PC-3 (cell line): ENCODE data around the gene PPP1R14C. TPM values are rescaled to one million over a fixed set of nuclear protein-coding genes. Genes with fewer than 3 reads are reported as not detected.

Experiments used
- ATAC-seq: fragments of 200-7000 bp; cut with Tn5 transposase; 2 replicates; pipeline ENCODE4 v1.9.1; 2020; ENCODE audit warnings: mild to moderate bottlenecking, moderate library complexity
- BruUV-seq: library from RNA; stranded (reverse); fragments of 400-500 nt; replicated peaks from 2 replicates; lab custom pipeline; 2021; lab: Mats Ljungman, UMichigan
- CTCF ChIA-PET: fragments of 300-600 bp; sonication (Branson Sonifier 250); formaldehyde crosslinking; loops from one replicate; lab custom pipeline; 2022; ENCODE audit warnings: antibody characterized with exemption; lab: Charles Lee
- POLR2A ChIA-PET: fragments of 300-600 bp; sonication (Branson Sonifier 250); formaldehyde crosslinking; loops from one replicate; lab custom pipeline; 2022; ENCODE audit warnings: antibody characterized with exemption; ENCODE audit not compliant: unreplicated experiment; lab: Charles Lee
- DNase-seq: peaks from one replicate; pipeline ENCODE4 v3.0.0-alpha.2; 2015
- H2AFZ ChIP-seq: fragments of 300-600 bp; sonication (generic); 2 replicates; pipeline ENCODE4 v1.6.0; 2016; ENCODE audit warnings: antibody characterized with exemption, low read length
- H3F3A ChIP-seq: fragments of 300-600 bp; sonication (generic); one replicate; pipeline ENCODE4 v1.6.0; 2017; ENCODE audit warnings: antibody characterized with exemption, low read length, control low read depth, mild to moderate bottlenecking; ENCODE audit not compliant: unreplicated experiment
- H3K27ac ChIP-seq: fragments of 300-600 bp; sonication (generic); 2 replicates; pipeline ENCODE4 v1.5.1; 2016; ENCODE audit warnings: mild to moderate bottlenecking, low read length
- H3K27me3 ChIP-seq: fragments of 300-600 bp; sonication (generic); 2 replicates; pipeline ENCODE4 v1.6.1; 2016; ENCODE audit warnings: low read length, mixed read lengths
- H3K36me3 ChIP-seq: fragments of 300-600 bp; sonication (generic); 2 replicates; pipeline ENCODE4 v1.6.1; 2016; ENCODE audit warnings: low read depth, mixed run types, low read length, mixed read lengths
- H3K4me1 ChIP-seq: fragments of 300-600 bp; sonication (generic); 2 replicates; pipeline ENCODE4 v1.5.1; 2016; ENCODE audit warnings: low read length; ENCODE audit not compliant: insufficient read depth
- H3K4me2 ChIP-seq: fragments of 300-600 bp; sonication (generic); 2 replicates; pipeline ENCODE4 v1.6.0; 2016; ENCODE audit warnings: low read length
- H3K4me3 ChIP-seq: fragments of 300-600 bp; sonication (generic); 2 replicates; pipeline ENCODE4 v1.5.1; 2016; ENCODE audit warnings: mild to moderate bottlenecking, low read length, mixed read lengths
- H3K79me2 ChIP-seq: fragments of 300-600 bp; sonication (generic); 2 replicates; pipeline ENCODE4 v1.6.1; 2017; ENCODE audit warnings: low read length, mixed read lengths
- H3K9ac ChIP-seq: fragments of 300-600 bp; sonication (generic); 2 replicates; pipeline ENCODE4 v1.6.0; 2016; ENCODE audit warnings: mild to moderate bottlenecking, low read length
- H3K9me2 ChIP-seq: fragments of 300-600 bp; sonication (generic); replicated peaks from 2 replicates; pipeline ENCODE4 v1.6.1; 2016; ENCODE audit warnings: mixed run types, low read length, mixed read lengths
- H3K9me3 ChIP-seq: fragments of 300-600 bp; sonication (generic); 2 replicates; pipeline ENCODE4 v1.6.1; 2016; ENCODE audit warnings: low read length, mixed read lengths
- H4K20me1 ChIP-seq: fragments of 300-600 bp; sonication (generic); 2 replicates; pipeline ENCODE4 v1.6.1; 2016; ENCODE audit warnings: low read length, mixed read lengths
- EZH2 ChIP-seq: fragments of 300-600 bp; sonication (generic); IDR thresholded peaks from one replicate; pipeline ENCODE4 v1.6.1; 2017; ENCODE audit warnings: antibody characterized with exemption, mild to moderate bottlenecking, low read length; ENCODE audit not compliant: unreplicated experiment
- EZH2phosphoT487 ChIP-seq: fragments of 300-600 bp; sonication (generic); IDR thresholded peaks from 2 replicates; pipeline ENCODE4 v1.6.1; 2018; ENCODE audit warnings: mild to moderate bottlenecking, antibody characterized with exemption, low read length, borderline replicate concordance
- intact Hi-C: fragments of 100-400 bp; cut with micrococcal nuclease; formaldehyde crosslinking; loops from 2 replicates; pipeline ENCODE4 v1.9.0; 2023
- total RNA-seq: library from RNA; depleted of rRNA; stranded (reverse); fragments of >200 nt; gene quantifications from 2 replicates; pipeline ENCODE4 v1.2.3, GENCODE V29; 2014
- TF ChIP-seq, protein P1 (sequence below): fragments of 300-600 bp; sonication (generic); conservative IDR thresholded peaks from 2 replicates; pipeline ENCODE4 v1.5.1; 2017; ENCODE audit warnings: antibody characterized with exemption, low read depth, mild to moderate bottlenecking, low read length

Gene PPP1R14C
- total RNA-seq, 1 experiment from 2014 or later, result 1.1 TPM

GRCh38 chr6:150293019-150293418 lies 150.2 kb downstream of the PPP1R14C start:
- Histone ChIP-seq H3K4me3 (no peak overlapping the region), H3K27ac (no peak overlapping the region), H3K27me3 (no peaks in the 10 kb centered on the region), H3K9me2 (no peaks in the 10 kb centered on the region), H4K20me1 (no peaks in the 10 kb centered on the region), H3K4me1 (peaks cover 11% of the 10 kb centered on the region), H3F3A (no peaks in the 10 kb centered on the region), H3K4me2 (no peak overlapping the region), H3K79me2 (no peaks in the 10 kb centered on the region), H3K9ac (no peak overlapping the region), H3K9me3 (no peaks in the 10 kb centered on the region), H2AFZ (no peak overlapping the region), H3K36me3 (no peaks in the 10 kb centered on the region)
- no peak for ATAC-seq
- BruUV-seq, result no TSS peak
- ChIA-PET POLR2A (no interaction called here), CTCF (no interaction called here)
- intact Hi-C loops, result no loop called here
- TF ChIP-seq EZH2phosphoT487 (no peak), EZH2 (no peak)
- TF ChIP-seq, protein P1, sequence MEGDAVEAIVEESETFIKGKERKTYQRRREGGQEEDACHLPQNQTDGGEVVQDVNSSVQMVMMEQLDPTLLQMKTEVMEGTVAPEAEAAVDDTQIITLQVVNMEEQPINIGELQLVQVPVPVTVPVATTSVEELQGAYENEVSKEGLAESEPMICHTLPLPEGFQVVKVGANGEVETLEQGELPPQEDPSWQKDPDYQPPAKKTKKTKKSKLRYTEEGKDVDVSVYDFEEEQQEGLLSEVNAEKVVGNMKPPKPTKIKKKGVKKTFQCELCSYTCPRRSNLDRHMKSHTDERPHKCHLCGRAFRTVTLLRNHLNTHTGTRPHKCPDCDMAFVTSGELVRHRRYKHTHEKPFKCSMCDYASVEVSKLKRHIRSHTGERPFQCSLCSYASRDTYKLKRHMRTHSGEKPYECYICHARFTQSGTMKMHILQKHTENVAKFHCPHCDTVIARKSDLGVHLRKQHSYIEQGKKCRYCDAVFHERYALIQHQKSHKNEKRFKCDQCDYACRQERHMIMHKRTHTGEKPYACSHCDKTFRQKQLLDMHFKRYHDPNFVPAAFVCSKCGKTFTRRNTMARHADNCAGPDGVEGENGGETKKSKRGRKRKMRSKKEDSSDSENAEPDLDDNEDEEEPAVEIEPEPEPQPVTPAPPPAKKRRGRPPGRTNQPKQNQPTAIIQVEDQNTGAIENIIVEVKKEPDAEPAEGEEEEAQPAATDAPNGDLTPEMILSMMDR, result no peak
- no peak for DNase-seq

- no peaks in the 10 kb centered on the region for H3K79me2 ChIP-seq
- POLR2A ChIA-PET, result no interaction called here
- TF ChIP-seq, protein P1, result no peak
- TF ChIP-seq EZH2 (no peak), EZH2phosphoT487 (no peak)
- H3K9me3 ChIP-seq, result no peaks in the 10 kb centered on the region
- ATAC-seq (peak; percentile 57), DNase-seq (peak; percentile 70)
- H3K27ac ChIP-seq, result peak overlapping the region; percentile 43; the same call in 1 of the 2 replicates
- intact Hi-C loops, result no loop called here
- H3K9ac ChIP-seq, result no peak overlapping the region
- no TSS peak for BruUV-seq
- no peaks in the 10 kb centered on the region for H3K27me3 ChIP-seq
- H4K20me1 ChIP-seq, result no peaks in the 10 kb centered on the region
- no peak overlapping the region for H3K4me2 ChIP-seq
- no peaks in the 10 kb centered on the region for H3F3A ChIP-seq
- H3K9me2 ChIP-seq, result no peaks in the 10 kb centered on the region
- H3K36me3 ChIP-seq, result no peaks in the 10 kb centered on the region
- no peak overlapping the region for H2AFZ ChIP-seq
- H3K4me1 ChIP-seq, result peaks cover 11% of the 10 kb centered on the region
- H3K4me3 ChIP-seq, result no peak overlapping the region
- CTCF ChIA-PET, result no interaction called here
Measured at GRCh38 chr6:150293423-150294173, 150.8 kb downstream of the PPP1R14C start.

DNA sequence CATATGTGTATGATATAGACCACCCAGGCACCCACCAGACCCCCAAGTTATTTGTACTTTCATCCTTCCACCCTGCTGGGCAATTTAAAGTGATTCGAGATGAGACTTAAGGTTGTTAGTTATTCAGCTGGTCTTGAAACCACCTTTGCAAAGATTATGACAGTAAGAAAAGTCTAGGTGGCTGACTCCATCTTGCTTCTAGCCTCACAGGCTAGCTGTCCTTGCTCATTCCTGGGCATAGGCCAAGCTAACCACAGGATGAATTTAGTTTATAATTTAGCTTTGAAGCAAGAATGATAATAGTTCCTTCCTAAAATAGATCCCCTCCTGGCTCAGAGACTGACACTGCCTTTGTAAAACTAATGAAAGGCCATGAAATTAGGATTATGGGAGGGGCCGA lies 154.0 kb downstream of the PPP1R14C start:
- H3K9me3 ChIP-seq, result no peaks in the 10 kb centered on the region
- ChIA-PET CTCF (no interaction called here), POLR2A (no interaction called here)
- H3K4me1 ChIP-seq, result peaks cover 14% of the 10 kb centered on the region
- H3F3A ChIP-seq, result no peaks in the 10 kb centered on the region
- H3K79me2 ChIP-seq, result no peaks in the 10 kb centered on the region
- ATAC-seq, result no peak
- intact Hi-C loops, result no loop called here
- TF ChIP-seq EZH2phosphoT487 (no peak), EZH2 (no peak)
- TF ChIP-seq, protein P1, result no peak
- BruUV-seq, result no TSS peak
- no peaks in the 10 kb centered on the region for H3K9me2 ChIP-seq
- H3K4me3 ChIP-seq, result no peak overlapping the region
- H3K27me3 ChIP-seq, result no peaks in the 10 kb centered on the region
- no peaks in the 10 kb centered on the region for H4K20me1 ChIP-seq
- no peak overlapping the region for H2AFZ ChIP-seq
- H3K4me2 ChIP-seq, result no peak overlapping the region
- DNase-seq, result no peak
- no peak overlapping the region for H3K27ac ChIP-seq
- no peaks in the 10 kb centered on the region for H3K36me3 ChIP-seq
- H3K9ac ChIP-seq, result no peak overlapping the region
